K562 (cell line): ENCODE data around the gene CLIC1. TPM values are rescaled to one million over a fixed set of nuclear protein-coding genes. Genes with fewer than 3 reads are reported as not detected.

ENCODE experiments used
- ATF7 ChIP-seq: fragments of 450-650 bp; IDR thresholded peaks from 2 replicates; pipeline ENCODE4 v1.7.1; 2014; ENCODE audit warnings: mild to moderate bottlenecking, moderate library complexity
- BRF1 ChIP-seq: IDR thresholded peaks from 3 replicates; pipeline ENCODE4 v1.6.1; 2011; ENCODE audit warnings: borderline replicate concordance, mild to moderate bottlenecking; ENCODE audit not compliant: insufficient read length; ENCODE audit errors: extremely low read depth
- CC2D1A ChIP-seq: fragments of 450-650 bp; IDR thresholded peaks from 2 replicates; pipeline ENCODE4 v1.6.1; 2017; ENCODE audit warnings: mild to moderate bottlenecking
- CHD2 ChIP-seq: IDR thresholded peaks from 2 replicates; pipeline ENCODE4 v1.6.1; 2011; ENCODE audit warnings: low read depth, low read length
- FOS ChIP-seq: IDR thresholded peaks from 3 replicates; pipeline ENCODE4 v1.6.1; 2011; ENCODE audit not compliant: insufficient read length; ENCODE audit errors: extremely low read depth
- HDAC2 ChIP-seq: fragments of 450-650 bp; IDR thresholded peaks from 2 replicates; pipeline ENCODE4 v1.6.1; 2016; ENCODE audit warnings: mild to moderate bottlenecking
- KHSRP ChIP-seq: fragments of 450-650 bp; IDR thresholded peaks from 2 replicates; pipeline ENCODE4 v1.6.1; 2017
- LCOR ChIP-seq: sonication (generic); formaldehyde crosslinking; IDR thresholded peaks from 2 replicates; pipeline ENCODE4 v1.8.0; 2022; ENCODE audit warnings: mild to moderate bottlenecking, missing genetic modification reagents
- NCOA2 ChIP-seq, 2 experiments: fragments of 450-650 bp; IDR thresholded peaks; 2 replicates each; pipeline ENCODE4 v1.6.1; 2018; ENCODE audit warnings: mild to moderate bottlenecking in 2 of 2, moderate library complexity in 1 of 2; ENCODE audit not compliant: partially characterized antibody in 2 of 2
- NUFIP1 ChIP-seq: fragments of 450-650 bp; IDR thresholded peaks from 2 replicates; pipeline ENCODE4 v1.6.1; 2018; ENCODE audit not compliant: partially characterized antibody
- POLR2AphosphoS5 ChIP-seq: IDR thresholded peaks from 2 replicates; pipeline ENCODE4 v1.6.1; 2011; ENCODE audit warnings: mild to moderate bottlenecking, low read depth, low read length, moderate library complexity; ENCODE audit not compliant: control insufficient read depth, insufficient read depth
- POLR2G ChIP-seq: fragments of 200-400 bp; formaldehyde crosslinking; IDR thresholded peaks from 2 replicates; pipeline ENCODE4 v1.6.1; 2017; ENCODE audit warnings: low read depth, mild to moderate bottlenecking, antibody characterized with exemption, low read length, moderate library complexity
- PRDM10 ChIP-seq: fragments of 450-650 bp; IDR thresholded peaks from 2 replicates; pipeline ENCODE4 v1.6.1; 2018; ENCODE audit not compliant: partially characterized antibody
- TAF9B ChIP-seq: fragments of 450-650 bp; IDR thresholded peaks from 2 replicates; pipeline ENCODE4 v1.6.1; 2018; ENCODE audit warnings: mild to moderate bottlenecking; ENCODE audit not compliant: partially characterized antibody
- WHSC1 ChIP-seq: IDR thresholded peaks from one replicate; pipeline ENCODE4 v1.6.1; 2012; ENCODE audit warnings: low read length, control low read depth, inconsistent platforms
- XRCC3 ChIP-seq: fragments of 450-650 bp; IDR thresholded peaks from 2 replicates; pipeline ENCODE4 v1.6.1; 2017; ENCODE audit warnings: mild to moderate bottlenecking, moderate library complexity
- ZC3H4 ChIP-seq: sonication (generic); formaldehyde crosslinking; IDR thresholded peaks from 2 replicates; pipeline ENCODE4 v1.9.0; 2021; ENCODE audit warnings: missing genetic modification reagents, borderline replicate concordance
- ZNF239 ChIP-seq: fragments of 250-450 bp; sonication (Bioruptor Pico); IDR thresholded peaks from 2 replicates; pipeline ENCODE4 v1.4.0; 2020; ENCODE audit warnings: mild to moderate bottlenecking
- ZNF354B ChIP-seq: fragments of 250-450 bp; sonication (Bioruptor Pico); IDR thresholded peaks from 2 replicates; pipeline ENCODE4 v1.4.0; 2020
- ZNF740 ChIP-seq, 3 experiments: fragments of 200-800 bp in 1 of 3; sonication (Bioruptor generic) in 1 of 3; sonication (generic) in 1 of 3; formaldehyde crosslinking in 1 of 3; IDR thresholded peaks; 2 replicates each; pipeline versions ENCODE4 v1.6.1 to v1.8.0; 2016 to 2022; ENCODE audit warnings: mild to moderate bottlenecking in 2 of 3, missing compliant biosample characterization in 2 of 3, missing genetic modification characterization in 2 of 3, missing genetic modification reagents in 1 of 3
- ZNF75A ChIP-seq: fragments of 450-650 bp; formaldehyde crosslinking; IDR thresholded peaks from 2 replicates; pipeline ENCODE4 v1.4.0; 2020; ENCODE audit warnings: mild to moderate bottlenecking
- polyA plus RNA-seq, 8 experiments: library from polyadenylated mRNA; depleted of rRNA in 4 of 8; stranded (reverse) in 5 of 8; unstranded in 3 of 8; fragments of >200 nt; fragmentation: Nextera tagmentation in 2 of 8; fragmentation: Illumina TruSeq in 1 of 8; extraction: Ambion mirVana in 2 of 8; extraction: Trizol in 1 of 8; gene quantifications; 2 replicates each; pipeline versions ENCODE4 v1.2.1 to v1.2.3, GENCODE V29; 2011 to 2014; ENCODE audit warnings: inconsistent platforms in 1 of 8, missing spikeins in 1 of 8
- total RNA-seq, 7 experiments: library from RNA; depleted of rRNA in 6 of 7; stranded (reverse); fragments of >200 nt in 6 of 7; fragmentation: Illumina TruSeq in 2 of 7; extraction: Trizol in 2 of 7; gene quantifications; 2 replicates each; pipeline versions ENCODE4 v1.2.1 to v1.2.3, GENCODE V29; 2011 to 2021; ENCODE audit warnings: low replicate concordance in 1 of 7
- TF ChIP-seq, protein P1 (sequence below), 2 experiments: fragments of 450-650 bp in 1 of 2; sonication (generic) in 1 of 2; formaldehyde crosslinking; conservative IDR thresholded peaks; 2 replicates each; pipeline versions ENCODE4 v1.4.0 to v1.8.1; 2020 to 2022; ENCODE audit warnings: mild to moderate bottlenecking in 1 of 2, missing genetic modification reagents in 1 of 2
- TF ChIP-seq, protein P2 (sequence below): fragments of 250-450 bp; sonication (Bioruptor Pico); IDR thresholded peaks from 2 replicates; pipeline ENCODE4 v1.4.0; 2020; ENCODE audit warnings: borderline replicate concordance

CLIC1 gene
- total and polyA plus RNA-seq, 9 of the 15 experiments (the other 6 are each of a cell fraction or from before 2014, with no cell fraction given), result 1,267 to 2,419 (median 1,808) TPM

DNA sequence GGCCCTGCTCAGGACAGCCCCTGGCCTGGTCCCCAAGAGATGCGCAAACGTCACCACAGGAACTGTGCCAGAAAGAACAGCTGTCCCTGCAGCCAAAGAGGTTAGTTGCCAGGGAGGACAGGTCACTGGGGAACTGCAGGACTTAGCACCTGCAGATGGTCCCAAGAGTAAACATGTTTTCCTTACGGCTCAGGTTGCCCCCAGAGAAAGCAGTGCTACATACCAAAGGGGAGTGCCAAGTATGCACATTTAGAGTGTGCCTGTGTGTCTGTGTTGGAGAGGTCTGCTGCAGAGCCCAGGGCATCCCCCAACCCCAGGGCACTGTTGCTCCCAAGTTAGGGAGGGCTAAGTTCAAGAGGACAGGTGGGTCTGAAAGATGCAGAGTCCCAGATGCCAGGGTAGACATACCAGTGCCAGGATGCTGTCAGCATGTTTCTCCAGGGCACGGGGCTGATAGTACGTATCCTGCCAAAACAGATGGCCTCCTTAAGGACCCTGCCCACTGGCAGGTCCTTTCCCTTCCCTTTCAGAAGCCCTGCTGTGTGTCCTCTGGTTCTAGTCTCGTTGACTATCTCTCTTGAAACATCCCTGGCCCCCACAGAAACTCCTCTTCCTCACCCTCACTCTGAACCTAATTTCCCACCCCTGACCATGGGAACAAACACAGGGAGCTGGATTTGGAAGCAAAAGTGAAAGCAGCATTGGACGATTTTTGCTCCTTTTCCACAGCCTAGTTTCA lies 34.5 kb downstream of the CLIC1 start (continued):
- TF ChIP-seq POLR2AphosphoS5 (no peak), NUFIP1 (no peak), ZNF75A (CRISPR knock-in tag) (no peak), WHSC1 (peak; percentile 64), XRCC3 (no peak), BRF1 (no peak), ZC3H4 (CRISPR knock-in tag) (0 out of 2 replicates have a peak, but pooled peaks have one; percentile 75), LCOR (CRISPR knock-in tag) (no peak), ZNF239 (CRISPR knock-in tag) (no peak), FOS (no peak), TAF9B (no peak), CC2D1A (no peak), PRDM10 (no peak), ZNF354B (CRISPR knock-in tag) (no peak), POLR2G (no peak), ZNF740 (CRISPR knock-in tag; IDR thresholded peaks at IDR 0.05) (no peak), ZNF740 (tag; IDR thresholded peaks at IDR 0.05) (no peak), ATF7 (no peak), KHSRP (no peak), CHD2 (no peak), HDAC2 (no peak), NCOA2 (IDR thresholded peaks at IDR 0.05; ENCODE audit: partially characterized antibody in 2 of 2) (no peak)
- TF ChIP-seq, protein P1, sequence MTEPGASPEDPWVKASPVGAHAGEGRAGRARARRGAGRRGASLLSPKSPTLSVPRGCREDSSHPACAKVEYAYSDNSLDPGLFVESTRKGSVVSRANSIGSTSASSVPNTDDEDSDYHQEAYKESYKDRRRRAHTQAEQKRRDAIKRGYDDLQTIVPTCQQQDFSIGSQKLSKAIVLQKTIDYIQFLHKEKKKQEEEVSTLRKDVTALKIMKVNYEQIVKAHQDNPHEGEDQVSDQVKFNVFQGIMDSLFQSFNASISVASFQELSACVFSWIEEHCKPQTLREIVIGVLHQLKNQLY (CRISPR knock-in tag; conservative IDR thresholded peaks at IDR 0.05), result no peak
- TF ChIP-seq, protein P2, sequence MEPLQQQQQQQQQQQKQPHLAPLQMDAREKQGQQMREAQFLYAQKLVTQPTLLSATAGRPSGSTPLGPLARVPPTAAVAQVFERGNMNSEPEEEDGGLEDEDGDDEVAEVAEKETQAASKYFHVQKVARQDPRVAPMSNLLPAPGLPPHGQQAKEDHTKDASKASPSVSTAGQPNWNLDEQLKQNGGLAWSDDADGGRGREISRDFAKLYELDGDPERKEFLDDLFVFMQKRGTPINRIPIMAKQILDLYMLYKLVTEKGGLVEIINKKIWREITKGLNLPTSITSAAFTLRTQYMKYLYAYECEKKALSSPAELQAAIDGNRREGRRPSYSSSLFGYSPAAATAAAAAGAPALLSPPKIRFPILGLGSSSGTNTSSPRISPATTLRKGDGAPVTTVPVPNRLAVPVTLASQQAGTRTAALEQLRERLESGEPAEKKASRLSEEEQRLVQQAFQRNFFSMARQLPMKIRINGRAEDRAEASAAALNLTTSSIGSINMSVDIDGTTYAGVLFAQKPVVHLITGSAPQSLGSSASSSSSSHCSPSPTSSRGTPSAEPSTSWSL, result no peak
